Neural cell (in vitro differentiated cells): ENCODE measurements around the gene AHRR. TPM values are rescaled to one million over a fixed set of nuclear protein-coding genes. Genes with fewer than 3 reads are reported as not detected.

Experiments used
- H2AFZ ChIP-seq: fragments of 200-600, 300-800 bp; sonication (generic), shearing (Covaris generic); 2 replicates; pipeline ENCODE4 v1.6.0; 2014; ENCODE audit warnings: low read depth, mild to moderate bottlenecking, antibody characterized with exemption, low read length, moderate library complexity
- H3F3A ChIP-seq: fragments of 200-600 bp; shearing (Covaris generic); 2 replicates; pipeline ENCODE4 v1.6.1; 2016; ENCODE audit warnings: mild to moderate bottlenecking, moderate library complexity, mixed read lengths, antibody characterized with exemption, low read length; ENCODE audit not compliant: insufficient read depth, poor library complexity, severe bottlenecking
- H3K27ac ChIP-seq: fragments of 200-600, 300-800 bp; sonication (generic), shearing (Covaris generic); 2 replicates; pipeline ENCODE4 v1.5.1; 2014; ENCODE audit warnings: mild to moderate bottlenecking, low read length, moderate library complexity
- H3K27me3 ChIP-seq: fragments of 300-800, 200-600 bp; sonication (generic), shearing (Covaris generic); 2 replicates; pipeline ENCODE4 v1.6.0; 2014; ENCODE audit warnings: mild to moderate bottlenecking, low read depth, low read length, moderate library complexity; ENCODE audit not compliant: insufficient read depth
- H3K36me3 ChIP-seq: fragments of 300-800, 200-600 bp; sonication (generic), shearing (Covaris generic); 2 replicates; pipeline ENCODE4 v1.5.1; 2014; ENCODE audit warnings: mild to moderate bottlenecking, antibody characterized with exemption, low read length, moderate library complexity; ENCODE audit not compliant: insufficient read depth
- H3K4me2 ChIP-seq: fragments of 300-800, 200-600 bp; sonication (generic), shearing (Covaris generic); 2 replicates; pipeline ENCODE4 v1.6.0; 2014; ENCODE audit warnings: mild to moderate bottlenecking, low read length
- H3K4me3 ChIP-seq: fragments of 300-800, 200-600 bp; sonication (generic), shearing (Covaris generic); 2 replicates; pipeline ENCODE4 v1.5.1; 2014; ENCODE audit warnings: mild to moderate bottlenecking, low read length, moderate library complexity
- H3K79me2 ChIP-seq: fragments of 200-600 bp; shearing (Covaris generic); replicated peaks from 2 replicates; pipeline ENCODE4 v1.6.0; 2014; ENCODE audit warnings: mild to moderate bottlenecking, low read length, moderate library complexity; ENCODE audit not compliant: insufficient read depth
- H3K9ac ChIP-seq: fragments of 300-800, 200-600 bp; sonication (generic), shearing (Covaris generic); 2 replicates; pipeline ENCODE4 v1.6.1; 2016; ENCODE audit warnings: mild to moderate bottlenecking, low read length, mixed read lengths
- H3K9me2 ChIP-seq: fragments of 200-600 bp; shearing (Covaris generic); 2 replicates; pipeline ENCODE4 v1.6.1; 2016; ENCODE audit warnings: mild to moderate bottlenecking, low read length, mixed read lengths; ENCODE audit not compliant: insufficient read depth
- H3K9me3 ChIP-seq: fragments of 200-600, 300-800 bp; sonication (generic), shearing (Covaris generic); 2 replicates; pipeline ENCODE4 v1.6.1; 2016; ENCODE audit warnings: mild to moderate bottlenecking, mixed run types, low read length, moderate library complexity, mixed read lengths
- H4K20me1 ChIP-seq: fragments of 200-600 bp; shearing (Covaris generic); 2 replicates; pipeline ENCODE4 v1.6.1; 2016; ENCODE audit warnings: mild to moderate bottlenecking, mixed run types; ENCODE audit not compliant: insufficient read depth
- CTCF ChIP-seq: fragments of 450-650 bp; IDR thresholded peaks from 2 replicates; pipeline ENCODE4 v1.5.1; 2014; ENCODE audit warnings: antibody characterized with exemption, mild to moderate bottlenecking, moderate library complexity; ENCODE audit not compliant: poor library complexity, severe bottlenecking
- EP300 ChIP-seq: fragments of 450-650 bp; conservative IDR thresholded peaks from 2 replicates; pipeline ENCODE4 v1.6.1; 2014; ENCODE audit warnings: antibody characterized with exemption, mild to moderate bottlenecking, moderate library complexity; ENCODE audit not compliant: poor library complexity, severe bottlenecking
- EZH2 ChIP-seq: fragments of 200-600, 300-800 bp; shearing (Covaris generic), sonication (generic); IDR thresholded peaks from 2 replicates; pipeline ENCODE4 v1.6.1; 2014; ENCODE audit warnings: antibody characterized with exemption, low read length, borderline replicate concordance, mild to moderate bottlenecking; ENCODE audit not compliant: insufficient read depth, poor library complexity, severe bottlenecking
- MXI1 ChIP-seq: fragments of 450-650 bp; conservative IDR thresholded peaks from 2 replicates; pipeline ENCODE4 v1.6.1; 2014; ENCODE audit warnings: antibody characterized with exemption, mild to moderate bottlenecking; ENCODE audit not compliant: poor library complexity, severe bottlenecking
- POLR2AphosphoS5 ChIP-seq: IDR thresholded peaks from 2 replicates; pipeline ENCODE4 v1.6.1; 2012
- RAD21 ChIP-seq: fragments of 450-650 bp; conservative IDR thresholded peaks from 2 replicates; pipeline ENCODE4 v1.6.1; 2014; ENCODE audit warnings: antibody characterized with exemption, mild to moderate bottlenecking, moderate library complexity
- REST ChIP-seq: IDR thresholded peaks from 2 replicates; pipeline ENCODE4 v1.6.1; 2012; ENCODE audit warnings: borderline replicate concordance
- SMC3 ChIP-seq: fragments of 450-650 bp; conservative IDR thresholded peaks from 2 replicates; pipeline ENCODE4 v1.6.1; 2014; ENCODE audit warnings: antibody characterized with exemption, mild to moderate bottlenecking, moderate library complexity; ENCODE audit not compliant: poor library complexity
- TAF1 ChIP-seq: IDR thresholded peaks from 2 replicates; pipeline ENCODE4 v1.6.1; 2012; ENCODE audit warnings: low read depth
- polyA plus RNA-seq: library from polyadenylated mRNA; depleted of rRNA; stranded (reverse); fragments of >200 nt; gene quantifications from 2 replicates; pipeline ENCODE4 v1.2.3, GENCODE V29; 2014

Gene AHRR
- polyA plus RNA-seq, 1 donor from 2014 or later: 0.26 TPM

- H3K4me2 ChIP-seq: no peak overlapping the region
- H2AFZ ChIP-seq: no peak overlapping the region
- no peak overlapping the region for H3K9ac ChIP-seq
- no peaks in the 10 kb centered on the region for H3K79me2 ChIP-seq
- no peaks in the 10 kb centered on the region for H3K9me3 ChIP-seq
- no peaks in the 10 kb centered on the region for H3F3A ChIP-seq
- H4K20me1 ChIP-seq: no peaks in the 10 kb centered on the region
- H3K27ac ChIP-seq: no peak overlapping the region
- no peak for TF ChIP-seq SMC3
- TF ChIP-seq MXI1: no peak
- TF ChIP-seq EP300: no peak
- TF ChIP-seq CTCF: no peak
- TF ChIP-seq RAD21: no peak
- no peak for TF ChIP-seq REST
- no peak for TF ChIP-seq TAF1
- TF ChIP-seq POLR2AphosphoS5: no peak
- TF ChIP-seq EZH2: no peak
- H3K27me3 ChIP-seq: peaks cover 7% of the 10 kb centered on the region
- H3K9me2 ChIP-seq: no peaks in the 10 kb centered on the region
- no peak overlapping the region for H3K4me3 ChIP-seq
- H3K36me3 ChIP-seq: no peaks in the 10 kb centered on the region
These were observed 7.6 kb upstream of the AHRR start for GRCh38 chr5:313806-314376.

GRCh38 chr5:314676-315487 is 6.6 kb upstream of the AHRR start:
- Histone ChIP-seq H4K20me1 (no peaks in the 10 kb centered on the region), H2AFZ (no peak overlapping the region), H3K9ac (no peak overlapping the region), H3K9me2 (no peaks in the 10 kb centered on the region), H3K9me3 (no peaks in the 10 kb centered on the region), H3K4me2 (no peak overlapping the region), H3F3A (no peaks in the 10 kb centered on the region), H3K27me3 (peaks cover 17% of the 10 kb centered on the region), H3K79me2 (no peaks in the 10 kb centered on the region), H3K27ac (no peak overlapping the region), H3K36me3 (no peaks in the 10 kb centered on the region), H3K4me3 (no peak overlapping the region)
- no peak for TF ChIP-seq EZH2
- TF ChIP-seq RAD21: no peak
- TF ChIP-seq TAF1: no peak
- no peak for TF ChIP-seq REST
- TF ChIP-seq CTCF: no peak
- no peak for TF ChIP-seq SMC3
- TF ChIP-seq MXI1: no peak
- no peak for TF ChIP-seq EP300
